NCI-H1694 treated with DMSO at 0.1 percent for 48 hours (cell line): Measurements from ENCODE around the gene RASGRP4.

ENCODE experiments used
- DNase-seq: peaks from one replicate; lab custom pipeline; 2025; lab: John Stamatoyannopoulos, UW

RASGRP4 gene

GRCh38 chr19:38389101-38389925, 36.7 kb downstream of the RASGRP4 start:
- no peak for DNase-seq

DNA sequence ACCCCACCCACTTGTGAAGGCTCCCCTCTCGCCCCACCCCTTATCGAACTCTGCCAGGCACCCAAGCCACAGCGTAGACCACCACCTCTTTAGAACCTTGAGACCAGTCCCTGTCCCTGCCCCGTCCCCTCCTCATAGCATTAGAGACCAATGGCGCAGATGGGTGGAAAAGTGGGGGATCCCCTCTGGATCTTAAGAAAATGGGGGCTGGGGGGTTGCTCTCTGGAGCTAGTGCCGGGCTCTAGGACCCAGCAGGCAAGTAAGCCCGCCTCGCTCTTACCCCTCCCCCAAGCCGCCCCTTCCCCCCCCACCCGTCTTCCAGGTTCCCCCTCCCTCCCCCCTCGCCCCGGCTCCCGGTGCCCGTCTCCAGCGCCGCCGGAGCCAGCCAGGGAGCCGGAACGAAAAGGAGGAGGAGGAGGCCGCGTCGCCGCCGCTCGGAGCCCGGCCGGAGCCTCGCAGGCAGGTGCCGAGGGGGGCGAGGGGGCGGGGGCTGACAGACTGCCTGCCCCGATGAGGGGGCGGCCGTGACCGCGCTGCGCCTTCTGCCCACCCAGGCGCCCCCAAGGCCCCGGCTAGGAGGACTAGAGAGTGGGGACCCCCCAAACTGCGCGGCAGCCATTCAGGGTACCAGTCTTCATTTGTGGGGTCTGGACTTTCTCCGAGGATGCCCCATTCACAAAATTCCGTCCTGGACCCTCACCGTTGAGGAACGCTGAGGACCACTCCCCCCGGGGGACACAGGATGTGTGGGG, 37.5 kb downstream of the RASGRP4 start, which contains the start of gene SPRED3:
Gene SPRED3, plus strand, starts transcription at position 349 of the 752 bp plus-strand sequence. CDS start 1,606 bp downstream, outside the sequence.
- peak; percentile 66 for DNase-seq

DNA sequence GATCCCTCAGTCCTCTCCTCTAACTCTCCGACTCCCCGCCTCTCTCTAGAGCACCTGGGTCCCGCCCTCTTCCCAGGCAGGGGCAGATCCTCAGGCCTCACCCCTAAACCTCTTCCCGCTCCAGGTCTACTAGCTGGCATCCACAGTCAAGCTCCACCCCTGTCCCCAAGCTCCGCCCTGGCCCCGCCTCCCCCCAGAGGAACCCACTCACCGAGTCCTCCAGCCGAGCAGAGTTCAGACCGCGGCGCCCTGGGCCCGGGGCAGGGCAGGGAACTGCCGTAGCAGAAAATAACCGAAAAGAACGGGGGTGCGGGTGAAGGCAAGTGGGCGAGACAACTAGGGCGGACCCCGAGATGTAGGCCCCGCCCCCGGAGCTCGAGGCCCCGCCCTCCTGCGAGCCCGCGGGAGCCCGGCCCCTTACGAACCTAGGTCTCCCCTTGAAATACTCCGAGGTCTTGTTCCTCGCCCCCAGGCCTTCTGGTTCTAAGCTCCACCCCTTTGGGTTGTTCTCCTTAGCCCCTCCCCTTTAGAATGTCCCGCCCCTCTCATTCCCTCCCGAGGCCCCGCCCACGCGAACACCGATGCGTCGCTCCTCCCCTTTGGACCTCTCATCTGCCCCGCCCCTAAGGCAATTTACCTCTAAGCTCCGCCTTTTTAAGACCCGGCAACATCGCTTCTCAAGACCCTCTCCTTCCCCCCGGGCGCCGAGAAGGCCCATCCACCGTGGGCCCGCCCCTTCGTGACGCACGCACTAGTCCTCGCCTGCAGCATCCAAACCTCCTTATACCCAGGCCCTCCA, 38.3 kb downstream of the RASGRP4 start, which contains the start of gene GGN:
Gene GGN, minus strand, starts transcription at position 485 of the 799 bp plus-strand sequence. CDS start 773 bp downstream, outside the sequence.
- DNase-seq, result peak; percentile 85

DNA sequence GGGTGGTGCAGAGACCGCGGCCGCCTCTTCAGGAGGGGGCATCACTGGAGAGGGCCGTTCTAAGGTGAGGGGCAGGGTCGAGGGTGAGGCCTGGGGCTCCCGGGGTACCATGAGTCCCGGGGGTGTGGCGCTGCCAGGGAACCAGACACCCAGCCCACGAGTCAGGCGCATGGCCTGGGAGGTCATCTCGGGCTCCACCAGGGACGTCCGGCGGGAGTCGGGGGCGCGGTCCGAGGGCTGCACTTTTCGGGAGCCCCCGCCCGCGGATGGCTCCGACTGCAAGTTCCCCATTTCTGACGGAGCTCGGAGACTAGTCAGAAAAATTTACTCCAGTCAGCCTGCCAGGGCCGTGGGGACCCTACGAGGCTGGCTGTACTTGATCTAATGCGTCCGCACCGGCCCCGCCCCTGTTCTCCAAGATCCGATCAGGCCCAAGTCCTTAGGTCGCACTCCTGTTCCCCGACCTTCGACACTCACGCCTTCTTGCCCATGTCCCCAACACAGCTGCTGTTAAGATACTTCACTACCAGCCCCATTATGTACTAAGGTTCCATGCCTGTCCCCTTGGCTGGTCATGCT, 39.0 kb downstream of the RASGRP4 start:
- no peak for DNase-seq

DNA sequence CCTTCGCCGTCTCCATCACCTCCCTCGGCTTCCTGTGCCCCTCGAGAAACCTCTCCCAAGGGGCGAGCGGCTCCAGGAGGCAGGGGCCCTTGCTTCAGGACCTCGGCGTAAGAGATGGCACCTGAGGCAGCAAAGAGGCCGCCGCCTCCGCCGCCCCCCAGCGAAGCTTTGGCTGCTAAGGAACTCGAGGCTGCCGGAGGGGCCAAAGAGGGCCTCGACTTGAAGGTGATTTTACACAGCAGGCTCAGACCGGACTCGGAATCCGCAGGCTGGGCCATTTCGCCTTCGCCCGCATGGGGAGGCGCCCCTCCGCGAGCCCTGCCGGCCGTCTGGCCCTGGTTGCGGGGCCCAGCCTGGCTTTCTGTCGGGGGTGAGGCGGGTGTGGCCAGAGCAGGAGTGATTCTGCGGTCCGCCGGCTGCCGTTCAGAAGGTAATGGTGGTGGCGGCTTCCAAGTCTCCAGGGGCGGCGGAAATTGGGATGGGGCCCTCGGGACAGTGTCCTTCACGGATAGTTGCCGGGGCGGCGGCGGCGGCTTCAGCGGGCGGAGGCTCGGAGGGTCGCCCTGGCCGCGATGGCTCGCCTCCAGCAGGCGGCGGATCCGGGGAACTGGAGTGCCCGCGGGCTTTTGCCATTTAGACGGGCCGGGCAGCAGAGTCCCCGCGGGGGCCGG, 39.6 kb downstream of the RASGRP4 start:
- DNase-seq, result no peak

DNA sequence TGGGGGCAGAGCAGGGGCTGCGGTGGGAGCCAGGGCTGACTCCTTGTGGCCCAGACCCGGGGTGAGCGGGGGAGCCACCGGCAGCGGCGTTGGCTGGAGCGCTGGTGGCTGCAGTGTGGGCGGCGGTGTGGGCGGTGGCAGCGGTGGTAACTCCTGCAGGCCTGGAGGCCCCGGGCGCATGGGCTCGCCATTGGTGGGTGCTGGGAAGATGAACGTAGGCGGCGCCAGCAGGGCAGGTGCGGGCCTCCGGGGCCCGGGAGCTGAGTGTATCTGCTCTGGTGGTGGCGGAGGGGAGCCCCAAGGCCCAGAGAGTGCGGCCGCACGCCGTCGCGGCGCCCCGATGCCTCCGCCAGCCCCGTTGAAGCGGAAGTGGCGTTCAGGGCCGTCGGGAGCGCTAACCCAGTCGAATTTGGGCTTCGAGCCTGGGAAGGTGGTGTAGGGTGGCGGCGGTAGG, 40.2 kb downstream of the RASGRP4 start:
- DNase-seq, result no peak

GRCh38 chr19:38385057-38385803, 40.8 kb downstream of the RASGRP4 start:
- no peak for DNase-seq

GRCh38 chr19:38384209-38385027, 41.6 kb downstream of the RASGRP4 start:
- DNase-seq, result no peak

DNA sequence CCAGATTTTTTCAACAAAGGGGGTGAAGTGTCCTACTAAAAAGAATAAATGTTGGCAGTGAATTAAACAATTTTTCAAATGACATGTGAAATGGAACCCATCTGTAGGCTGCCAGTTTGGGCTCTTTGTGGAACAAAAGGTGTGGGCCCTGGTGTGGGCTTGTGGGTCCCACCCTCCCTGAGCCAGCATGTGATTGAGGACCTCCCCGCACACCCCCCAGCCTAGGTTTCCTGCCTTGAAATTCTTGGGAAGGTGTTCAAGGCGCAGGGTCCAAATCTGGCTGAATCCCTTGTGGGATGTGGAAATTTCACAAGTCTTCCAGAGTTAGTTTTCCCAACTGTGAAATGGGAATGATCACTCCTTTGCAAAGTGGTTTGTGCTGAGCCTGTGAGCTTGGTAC, 42.3 kb downstream of the RASGRP4 start:
- DNase-seq, result no peak

DNA sequence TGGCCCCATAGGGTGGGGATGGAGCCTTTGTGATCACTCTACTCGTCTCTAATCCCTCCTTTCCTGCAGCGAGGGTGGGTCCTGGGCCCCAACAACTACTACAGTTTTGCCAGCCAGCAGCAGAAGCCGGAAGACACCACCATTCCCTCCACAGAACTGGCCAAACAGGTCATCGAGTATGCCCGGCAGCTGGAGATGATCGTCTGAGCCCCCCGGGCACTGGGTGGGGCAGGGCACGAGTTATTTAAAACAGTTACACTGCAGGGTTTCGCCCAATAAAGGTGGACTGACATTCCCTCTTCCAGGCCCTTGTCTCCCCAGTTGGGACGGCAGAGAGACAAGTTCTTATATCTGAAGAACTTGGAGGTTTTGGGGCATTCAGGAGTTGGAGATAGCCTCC, 42.8 kb downstream of the RASGRP4 start:
- no peak for DNase-seq

DNA sequence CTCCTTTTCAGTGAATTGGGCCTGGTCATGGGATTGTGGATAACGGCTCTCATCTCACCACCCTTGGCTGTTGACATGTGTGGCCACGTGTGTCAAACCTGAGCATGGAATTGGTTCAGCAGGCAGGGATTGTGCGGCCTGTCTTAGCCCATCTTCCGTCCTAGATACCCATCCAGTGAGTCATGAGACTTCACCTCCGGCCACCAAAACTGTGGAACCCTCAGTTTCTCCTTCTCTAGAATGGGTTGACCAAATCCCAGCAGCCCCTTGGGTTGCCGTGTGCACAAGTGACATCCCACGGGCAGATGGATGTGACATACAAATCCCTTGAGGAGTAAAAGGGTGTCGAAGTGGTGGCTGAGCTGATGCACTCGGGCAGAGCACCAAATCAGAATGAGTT, 44.9 kb downstream of the RASGRP4 start:
- DNase-seq, result no peak

GRCh38 chr19:38378866-38379265, 47.2 kb downstream of the RASGRP4 start:
- no peak for DNase-seq

DNA sequence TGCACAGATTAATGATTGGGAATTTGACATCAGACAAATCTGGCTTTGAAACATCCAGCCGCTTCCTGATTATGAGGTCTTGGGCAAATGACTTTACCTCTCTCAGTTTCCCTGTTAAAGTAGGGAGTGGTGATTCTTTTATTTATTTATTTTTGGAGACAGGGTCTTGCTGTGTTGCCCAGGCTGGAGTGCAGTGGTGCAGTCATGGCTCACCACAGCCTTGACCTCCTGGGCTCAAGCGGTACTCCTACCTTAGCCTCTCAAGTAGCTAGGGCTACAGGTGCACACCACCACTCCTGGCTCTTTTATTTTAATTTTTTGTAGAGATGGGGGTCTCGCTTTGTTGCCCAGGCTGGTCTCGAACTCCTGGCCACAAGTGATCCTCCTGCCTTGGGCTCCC, 49.0 kb downstream of the RASGRP4 start:
- no peak for DNase-seq

GRCh38 chr19:38376576-38376975, 49.4 kb downstream of the RASGRP4 start:
- no peak for DNase-seq

- DNase-seq, result no peak
These were observed 50.3 kb downstream of the RASGRP4 start for GRCh38 chr19:38375748-38376147.

GRCh38 chr19:38375098-38375493, 50.9 kb downstream of the RASGRP4 start:
- DNase-seq, result no peak

DNA sequence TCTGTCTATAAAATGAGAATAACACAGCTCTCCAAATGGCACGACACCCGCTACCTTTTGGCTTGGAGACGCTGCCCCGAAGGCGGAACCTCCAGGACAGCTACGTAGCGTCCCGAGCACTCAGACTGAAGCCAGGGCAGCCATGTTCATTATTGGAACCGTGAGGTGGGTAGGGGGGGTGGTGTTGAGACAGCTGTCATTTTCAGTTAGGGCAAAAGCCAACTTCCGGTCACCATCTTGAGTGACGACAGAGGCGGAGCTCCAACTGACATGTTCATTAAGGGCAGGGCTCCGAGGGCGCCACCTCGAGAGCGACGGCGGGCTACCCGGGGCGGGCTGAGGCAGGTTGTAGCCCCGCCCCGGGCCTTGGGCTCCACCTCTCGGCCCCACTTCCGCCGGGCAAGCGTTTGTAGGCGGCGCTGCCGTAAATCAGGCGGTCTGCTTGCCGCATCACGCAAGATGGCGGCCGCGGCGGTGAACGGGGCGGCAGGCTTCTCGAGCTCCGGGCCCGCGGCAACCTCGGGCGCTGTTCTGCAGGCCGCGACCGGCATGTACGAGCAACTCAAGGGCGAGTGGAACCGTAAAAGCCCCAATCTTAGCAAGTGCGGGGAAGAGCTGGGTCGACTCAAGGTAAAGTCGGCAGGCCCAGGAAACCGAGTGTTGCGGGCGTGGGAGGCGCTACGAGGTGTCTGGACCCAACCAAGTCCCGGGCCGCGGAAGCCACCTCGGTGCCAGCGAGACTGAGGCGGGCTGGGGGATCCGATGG, 51.5 kb downstream of the RASGRP4 start, which contains the start of gene PSMD8:
Gene PSMD8, plus strand, starts transcription at position 240 of the 766 bp plus-strand sequence. Its CDS starts 31 bp downstream, at position 271.
- peak; percentile 99 for DNase-seq

DNA sequence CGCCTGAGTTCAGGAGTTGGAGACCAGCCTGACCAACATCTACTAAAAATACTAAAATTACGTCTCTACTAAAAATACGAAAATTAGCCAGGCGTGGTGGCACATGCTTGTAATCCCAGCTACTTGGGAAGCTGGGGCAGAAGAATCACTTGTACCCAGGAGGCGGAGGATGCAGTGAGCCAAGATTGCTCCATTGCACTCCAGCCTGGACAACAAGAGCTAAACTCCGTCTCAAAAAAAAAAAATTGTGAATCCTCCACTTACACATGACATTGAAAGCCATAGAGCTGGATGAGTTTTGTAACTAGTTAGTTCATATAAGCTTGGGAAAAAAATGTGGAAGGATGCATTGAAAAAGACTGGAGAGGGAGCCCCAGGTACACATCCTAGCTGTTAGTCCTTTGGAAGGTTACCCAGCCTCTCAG, 52.1 kb downstream of the RASGRP4 start:
- DNase-seq, result no peak

DNA sequence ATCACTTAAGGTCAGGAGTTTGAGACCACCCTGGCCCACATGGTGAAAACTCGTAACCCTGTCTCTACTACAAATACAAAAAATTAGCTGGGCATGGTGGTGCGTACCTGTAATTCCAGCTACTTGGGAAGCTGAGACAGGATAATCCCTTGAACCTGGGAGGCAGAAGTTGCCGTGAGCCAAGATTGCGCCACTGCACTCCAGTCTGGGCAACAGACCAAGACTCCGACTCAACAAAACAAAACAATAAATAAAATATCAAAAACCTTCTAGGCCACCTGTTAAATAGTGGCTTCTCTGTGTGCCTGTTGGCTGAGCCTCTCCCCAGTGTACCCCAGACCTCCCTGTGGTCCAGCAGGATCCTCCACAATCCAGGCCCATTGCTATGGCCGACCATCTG, 54.9 kb downstream of the RASGRP4 start:
- no peak for DNase-seq
